ENCODE measurements around the gene PKP3.

- TF ChIP-seq POLR2AphosphoS5 (IDR thresholded peaks at IDR 0.05): no peak
- no peak for TF ChIP-seq CTCF (IDR thresholded peaks at IDR 0.05)
- no peak for TF ChIP-seq POLR2A (IDR thresholded peaks at IDR 0.05)
These were observed 36.4 kb upstream of the PKP3 start for GRCh38 chr11:357582-357981.

Data from upper lobe of left lung (tissue), 4 donors.